Nephron (organoid): Measurements from ENCODE around the gene MMP14.

Experiments
- H3K27ac Mint-ChIP-seq, 3 experiments: 2 replicates each; pipeline ENCODE4 v1.8.0; 2020; ENCODE audit warnings: mixed read lengths in 3 of 3, mild to moderate bottlenecking in 2 of 3, moderate library complexity in 1 of 3
- H3K27me3 Mint-ChIP-seq: 2 replicates; pipeline ENCODE4 v1.8.0; 2021; ENCODE audit warnings: low read depth, mild to moderate bottlenecking, moderate library complexity, mixed read lengths
- H3K36me3 Mint-ChIP-seq: 2 replicates; pipeline ENCODE4 v1.8.0; 2020; ENCODE audit warnings: low read depth, mixed read lengths
- H3K4me1 Mint-ChIP-seq: 2 replicates; pipeline ENCODE4 v1.8.0; 2020; ENCODE audit warnings: mixed read lengths
- H3K4me3 Mint-ChIP-seq, 3 experiments: 2 replicates each; pipeline ENCODE4 v1.8.0; 2020; ENCODE audit warnings: mild to moderate bottlenecking in 3 of 3, mixed read lengths in 3 of 3, moderate library complexity in 2 of 3
- H3K9me3 Mint-ChIP-seq: 2 replicates; pipeline ENCODE4 v1.8.0; 2020; ENCODE audit warnings: mixed read lengths
- TF ChIP-seq, protein P1 (sequence below), 3 experiments: fragments of 200-600 bp; sonication (generic); IDR thresholded peaks; one replicate each; pipeline ENCODE4 v1.5.0; 2021; ENCODE audit warnings: antibody characterized with exemption in 3 of 3; ENCODE audit not compliant: unreplicated experiment in 3 of 3

The MMP14 gene

DNA sequence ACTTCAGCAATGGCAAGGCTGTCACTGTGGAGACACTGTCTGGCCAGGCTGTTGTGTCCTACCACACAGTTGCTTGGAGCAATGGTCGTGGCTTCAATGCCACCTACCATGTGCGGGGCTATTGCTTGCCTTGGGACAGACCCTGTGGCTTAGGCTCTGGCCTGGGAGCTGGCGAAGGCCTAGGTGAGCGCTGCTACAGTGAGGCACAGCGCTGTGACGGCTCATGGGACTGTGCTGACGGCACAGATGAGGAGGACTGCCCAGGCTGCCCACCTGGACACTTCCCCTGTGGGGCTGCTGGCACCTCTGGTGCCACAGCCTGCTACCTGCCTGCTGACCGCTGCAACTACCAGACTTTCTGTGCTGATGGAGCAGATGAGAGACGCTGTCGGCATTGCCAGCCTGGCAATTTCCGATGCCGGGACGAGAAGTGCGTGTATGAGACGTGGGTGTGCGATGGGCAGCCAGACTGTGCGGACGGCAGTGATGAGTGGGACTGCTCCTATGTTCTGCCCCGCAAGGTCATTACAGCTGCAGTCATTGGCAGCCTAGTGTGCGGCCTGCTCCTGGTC lies 39.4 kb downstream of the MMP14 start:
- H3K27me3 Mint-ChIP-seq: no peaks in the 10 kb centered on the region
- peaks cover 28% of the 10 kb centered on the region for H3K36me3 Mint-ChIP-seq
- H3K9me3 Mint-ChIP-seq: no peaks in the 10 kb centered on the region
- peak overlapping the region in 2 of 3 experiments; percentile 20 to 22 for H3K4me3 Mint-ChIP-seq
- TF ChIP-seq, protein P1, sequence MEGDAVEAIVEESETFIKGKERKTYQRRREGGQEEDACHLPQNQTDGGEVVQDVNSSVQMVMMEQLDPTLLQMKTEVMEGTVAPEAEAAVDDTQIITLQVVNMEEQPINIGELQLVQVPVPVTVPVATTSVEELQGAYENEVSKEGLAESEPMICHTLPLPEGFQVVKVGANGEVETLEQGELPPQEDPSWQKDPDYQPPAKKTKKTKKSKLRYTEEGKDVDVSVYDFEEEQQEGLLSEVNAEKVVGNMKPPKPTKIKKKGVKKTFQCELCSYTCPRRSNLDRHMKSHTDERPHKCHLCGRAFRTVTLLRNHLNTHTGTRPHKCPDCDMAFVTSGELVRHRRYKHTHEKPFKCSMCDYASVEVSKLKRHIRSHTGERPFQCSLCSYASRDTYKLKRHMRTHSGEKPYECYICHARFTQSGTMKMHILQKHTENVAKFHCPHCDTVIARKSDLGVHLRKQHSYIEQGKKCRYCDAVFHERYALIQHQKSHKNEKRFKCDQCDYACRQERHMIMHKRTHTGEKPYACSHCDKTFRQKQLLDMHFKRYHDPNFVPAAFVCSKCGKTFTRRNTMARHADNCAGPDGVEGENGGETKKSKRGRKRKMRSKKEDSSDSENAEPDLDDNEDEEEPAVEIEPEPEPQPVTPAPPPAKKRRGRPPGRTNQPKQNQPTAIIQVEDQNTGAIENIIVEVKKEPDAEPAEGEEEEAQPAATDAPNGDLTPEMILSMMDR (IDR thresholded peaks at IDR 0.05; ENCODE audit: unreplicated experiment in 3 of 3): no peak
- H3K27ac Mint-ChIP-seq: no peak overlapping the region
- H3K4me1 Mint-ChIP-seq: peaks cover 9% of the 10 kb centered on the region

DNA sequence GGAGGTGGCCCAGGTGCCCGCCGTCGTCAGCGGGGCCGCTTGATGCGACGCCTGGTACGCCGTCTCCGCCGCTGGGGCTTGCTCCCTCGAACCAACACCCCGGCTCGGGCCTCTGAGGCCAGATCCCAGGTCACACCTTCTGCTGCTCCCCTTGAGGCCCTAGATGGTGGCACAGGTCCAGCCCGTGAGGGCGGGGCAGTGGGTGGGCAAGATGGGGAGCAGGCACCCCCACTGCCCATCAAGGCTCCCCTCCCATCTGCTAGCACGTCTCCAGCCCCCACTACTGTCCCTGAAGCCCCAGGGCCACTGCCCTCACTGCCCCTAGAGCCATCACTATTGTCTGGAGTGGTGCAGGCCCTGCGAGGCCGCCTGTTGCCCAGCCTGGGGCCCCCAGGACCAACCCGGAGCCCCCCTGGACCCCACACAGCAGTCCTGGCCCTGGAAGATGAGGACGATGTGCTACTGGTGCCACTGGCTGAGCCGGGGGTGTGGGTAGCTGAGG lies 40.7 kb downstream of the MMP14 start:
- peaks cover 28% of the 10 kb centered on the region for H3K36me3 Mint-ChIP-seq
- no peak overlapping the region for H3K4me3 Mint-ChIP-seq
- H3K27ac Mint-ChIP-seq: no peak overlapping the region
- H3K4me1 Mint-ChIP-seq: peaks cover 15% of the 10 kb centered on the region
- no peaks in the 10 kb centered on the region for H3K27me3 Mint-ChIP-seq
- TF ChIP-seq, protein P1 (IDR thresholded peaks at IDR 0.05; ENCODE audit: unreplicated experiment in 3 of 3): no peak
- H3K9me3 Mint-ChIP-seq: no peaks in the 10 kb centered on the region

DNA sequence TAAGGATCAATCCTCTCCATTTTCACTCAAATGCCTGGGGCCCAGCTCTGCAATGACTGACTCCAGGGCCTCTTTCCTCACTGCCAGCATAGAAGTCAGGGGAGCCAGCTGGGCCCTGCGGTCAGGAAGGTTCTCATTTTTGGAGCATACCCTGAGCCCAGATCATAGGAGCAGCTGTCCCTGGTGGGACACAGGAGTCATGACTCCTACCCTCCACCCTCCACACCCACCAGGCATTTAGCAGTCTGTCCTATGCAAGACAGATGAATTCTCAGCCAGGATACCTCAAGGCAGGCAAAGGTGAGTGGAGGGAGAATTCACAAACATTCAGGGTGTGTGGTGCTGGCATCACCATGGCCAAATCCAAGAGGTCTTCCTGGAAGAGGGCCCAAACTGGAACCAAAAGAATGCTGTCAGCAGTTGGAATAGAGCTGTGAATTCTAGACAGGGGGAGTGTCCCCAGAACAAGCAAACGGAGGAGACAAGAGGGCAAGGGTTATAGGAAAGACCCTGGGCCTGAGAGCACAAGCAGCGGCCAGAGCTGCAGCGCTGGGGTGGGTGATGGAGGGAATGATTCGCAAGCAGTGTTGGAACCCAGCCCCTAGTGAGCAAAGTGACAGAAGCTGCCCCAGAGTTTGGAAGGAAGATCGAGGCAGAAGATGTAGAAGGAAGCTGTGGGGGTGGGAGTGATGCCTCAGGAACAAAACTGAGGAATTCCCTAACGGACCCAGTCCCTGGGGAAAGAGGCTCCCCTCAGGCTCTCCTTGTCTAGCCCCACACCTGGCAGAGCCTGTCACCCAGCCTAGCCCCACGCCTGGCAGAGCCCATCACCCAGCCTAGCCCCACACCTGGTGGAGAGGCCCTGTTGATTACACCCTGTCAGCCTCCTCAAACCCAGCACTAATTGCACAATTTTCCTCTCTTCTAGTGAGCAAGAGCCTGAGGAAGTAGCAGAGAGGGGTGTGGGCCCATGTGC lies 42.2 kb downstream of the MMP14 start:
- TF ChIP-seq, protein P1 (IDR thresholded peaks at IDR 0.05; ENCODE audit: unreplicated experiment in 3 of 3): no peak
- Mint-ChIP-seq H3K4me1 (peaks cover 19% of the 10 kb centered on the region), H3K27me3 (no peaks in the 10 kb centered on the region)

GRCh38 chr14:22882064-22882463 lies 45.7 kb downstream of the MMP14 start:
- H3K4me1 Mint-ChIP-seq: peaks cover 46% of the 10 kb centered on the region
- H3K4me3 Mint-ChIP-seq: peak overlapping the region; percentile 19 to 51 (median 26)
- peaks cover 12% of the 10 kb centered on the region for H3K36me3 Mint-ChIP-seq
- no peaks in the 10 kb centered on the region for H3K9me3 Mint-ChIP-seq
- TF ChIP-seq, protein P1 (IDR thresholded peaks at IDR 0.05; ENCODE audit: unreplicated experiment in 3 of 3): no peak
- H3K27ac Mint-ChIP-seq: peak overlapping the region; percentile 51 to 91 (median 51)
- peaks cover 5% of the 10 kb centered on the region for H3K27me3 Mint-ChIP-seq

More for the DNA sequence above, 42.2 kb downstream of the MMP14 start:
- Mint-ChIP-seq H3K27ac (peak overlapping the region in 1 of 3 experiments; percentile 4), H3K4me3 (no peak overlapping the region), H3K9me3 (no peaks in the 10 kb centered on the region), H3K36me3 (peaks cover 22% of the 10 kb centered on the region)

DNA sequence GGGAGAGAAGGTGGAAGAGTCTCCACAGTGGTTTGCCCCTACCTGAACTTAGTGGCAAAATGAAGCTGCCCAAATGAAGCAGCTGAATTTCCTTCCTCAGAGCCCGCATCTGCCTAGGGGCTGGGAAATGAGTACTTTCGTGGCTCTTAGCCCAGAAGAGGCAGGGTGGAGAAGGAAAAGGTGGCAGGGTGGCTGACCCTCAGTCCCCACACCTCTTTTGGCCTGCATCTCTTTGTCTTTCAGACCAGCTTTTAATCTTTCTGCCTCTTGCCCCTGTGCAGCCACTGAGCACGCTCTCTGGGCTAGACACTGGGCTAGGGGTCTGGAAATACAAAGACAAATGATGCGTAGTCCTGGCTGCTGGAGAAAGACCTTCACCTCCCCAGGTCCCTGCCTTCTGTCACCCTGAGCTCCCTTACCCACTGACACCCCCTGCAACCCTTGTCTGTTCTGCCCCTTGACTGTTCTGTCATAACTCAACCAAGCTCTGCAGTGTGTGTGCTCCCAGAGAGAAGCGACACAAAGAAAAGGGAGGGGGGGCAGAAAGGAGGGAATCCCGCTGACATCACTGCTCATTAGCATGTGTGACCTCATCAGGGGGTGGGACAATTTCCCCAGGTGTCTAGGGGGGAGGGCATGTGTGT lies 46.3 kb downstream of the MMP14 start:
- Mint-ChIP-seq H3K4me3 (peak overlapping the region; percentile 82 to 85 (median 83)), H3K4me1 (peaks cover 52% of the 10 kb centered on the region), H3K9me3 (no peaks in the 10 kb centered on the region), H3K27ac (peak overlapping the region; percentile 88 to 93 (median 91)), H3K36me3 (peaks cover 9% of the 10 kb centered on the region), H3K27me3 (peaks cover 5% of the 10 kb centered on the region)
- TF ChIP-seq, protein P1 (IDR thresholded peaks at IDR 0.05; ENCODE audit: unreplicated experiment in 3 of 3): no peak
